HepG2 (cell line): ENCODE results near the gene NKX3-2. TPM values are rescaled to one million over a fixed set of nuclear protein-coding genes. Genes with fewer than 3 reads are reported as not detected.

Source experiments
- ATAC-seq: fragments of 200-7000 bp; cut with Tn5 transposase; 3 replicates; pipeline ENCODE4 v1.9.1; 2020; ENCODE audit warnings: mild to moderate bottlenecking, moderate library complexity
- BruUV-seq: library from RNA; stranded (reverse); fragments of 400-500 nt; replicated peaks from 2 replicates; lab custom pipeline; 2021; lab: Mats Ljungman, UMichigan
- CTCF ChIA-PET: fragments of 300-600 bp; formaldehyde crosslinking; extraction: SDS; loops from one replicate; lab custom pipeline; 2021; ENCODE audit warnings: low total read pairs, inconsistent platforms, low intra/inter-chr PET ratio; lab: Yijun Ruan, JAX
- POLR2A ChIA-PET: fragments of 350-600 bp; sonication (Branson Sonifier 250); formaldehyde crosslinking; loops from one replicate; lab custom pipeline; 2020; ENCODE audit warnings: antibody characterized with exemption, inconsistent platforms; lab: Yijun Ruan, JAX
- DNase-seq: peaks from one replicate; pipeline ENCODE4 v3.0.0-alpha.2; 2015; ENCODE audit warnings: low spot score
- FAIRE-seq: peaks from 3 replicates; lab custom pipeline; 2011; peaks lifted over from hg19 to GRCh38; lab: Jason Lieb, UNC
- H2AFZ ChIP-seq: one replicate; pipeline ENCODE4 v1.6.1; 2011; ENCODE audit warnings: low read length, inconsistent platforms
- H3K27ac ChIP-seq: fragments of 300-600 bp; 3 replicates; pipeline ENCODE4 v1.8.0; 2011; ENCODE audit warnings: mixed run types, mild to moderate bottlenecking, mixed read lengths, low read length, inconsistent platforms; ENCODE audit not compliant: insufficient read depth; ENCODE audit errors: extremely low read length
- H3K27me3 ChIP-seq, 2 experiments: fragments of 200-600 bp in 1 of 2; 2 replicates in 1 of 2; 3 replicates in 1 of 2; pipeline versions ENCODE4 v1.6.0 to v1.8.0; 2011; ENCODE audit warnings: low read length in 2 of 2, mild to moderate bottlenecking in 2 of 2, moderate library complexity in 2 of 2, inconsistent platforms in 1 of 2; ENCODE audit not compliant: insufficient read depth in 2 of 2, control insufficient read depth in 1 of 2
- H3K36me3 ChIP-seq, 2 experiments: fragments of 200-600 bp in 1 of 2; replicated peaks in 1 of 2; 2 replicates in 1 of 2; 3 replicates in 1 of 2; pipeline versions ENCODE4 v1.5.1 to v1.8.0; 2011; ENCODE audit warnings: low read length in 2 of 2, inconsistent platforms in 1 of 2; ENCODE audit not compliant: insufficient read depth in 2 of 2, control insufficient read depth in 1 of 2
- H3K4me1 ChIP-seq: 2 replicates; pipeline ENCODE4 v1.5.1; 2012; ENCODE audit warnings: low read length, inconsistent platforms; ENCODE audit not compliant: insufficient read depth
- H3K4me2 ChIP-seq: 2 replicates; pipeline ENCODE4 v1.6.0; 2011; ENCODE audit warnings: low read depth, low read length, inconsistent platforms
- H3K4me3 ChIP-seq, 3 experiments: fragments of 200-600 bp in 1 of 3; sonication (generic), shearing (Covaris generic) in 1 of 3; replicated peaks in 1 of 3; 2 replicates each; pipeline ENCODE4 v1.5.1; 2011 to 2016; ENCODE audit warnings: low read length in 3 of 3, inconsistent platforms in 2 of 3, low read depth in 2 of 3, mild to moderate bottlenecking in 2 of 3, control low read depth in 1 of 3, mixed read lengths in 1 of 3; ENCODE audit not compliant: insufficient read depth in 1 of 3
- H3K79me2 ChIP-seq: one replicate; pipeline ENCODE4 v1.6.1; 2011; ENCODE audit warnings: low read length, inconsistent platforms; ENCODE audit not compliant: insufficient read depth
- H3K9ac ChIP-seq: 2 replicates; pipeline ENCODE4 v1.6.0; 2011; ENCODE audit warnings: mild to moderate bottlenecking, low read depth, low read length, inconsistent platforms; ENCODE audit not compliant: insufficient read depth
- H3K9me3 ChIP-seq: 2 replicates; pipeline ENCODE4 v1.5.1; 2012; ENCODE audit warnings: mild to moderate bottlenecking, low read length
- H4K20me1 ChIP-seq: 2 replicates; pipeline ENCODE4 v1.6.0; 2011; ENCODE audit warnings: inconsistent platforms, mild to moderate bottlenecking, low read length, moderate library complexity; ENCODE audit not compliant: insufficient read depth
- ETS1 ChIP-seq: sonication (generic); formaldehyde crosslinking; IDR thresholded peaks from 2 replicates; pipeline ENCODE4 v1.4.0; 2020; ENCODE audit warnings: missing genetic modification reagents
- IKZF1 ChIP-seq: fragments of 450-650 bp; IDR thresholded peaks from 2 replicates; pipeline ENCODE4 v1.7.1; 2016
- KAT7 ChIP-seq: IDR thresholded peaks from 2 replicates; pipeline ENCODE4 v1.6.1; 2018; ENCODE audit warnings: borderline replicate concordance, missing compliant biosample characterization
- KLF9 ChIP-seq: IDR thresholded peaks from 2 replicates; pipeline ENCODE4 v1.6.1; 2016; ENCODE audit warnings: low read depth
- PAWR ChIP-seq: sonication (generic); formaldehyde crosslinking; IDR thresholded peaks from 2 replicates; pipeline ENCODE4 v1.4.0; 2020; ENCODE audit warnings: missing genetic modification reagents, mild to moderate bottlenecking, borderline replicate concordance
- PBX2 ChIP-seq: IDR thresholded peaks from 2 replicates; pipeline ENCODE4 v1.6.1; 2016; ENCODE audit warnings: control low read depth
- SNAPC4 ChIP-seq: sonication (generic); formaldehyde crosslinking; IDR thresholded peaks from 2 replicates; pipeline ENCODE4 v1.4.0; 2020; ENCODE audit warnings: mild to moderate bottlenecking, missing genetic modification reagents
- SOX6 ChIP-seq, 2 experiments: fragments of 450-650 bp in 1 of 2; sonication (generic) in 1 of 2; formaldehyde crosslinking in 1 of 2; IDR thresholded peaks; 2 replicates each; pipeline versions ENCODE4 v1.4.0 to v1.6.1; 2017 to 2020; ENCODE audit warnings: antibody characterized with exemption in 1 of 2, mild to moderate bottlenecking in 1 of 2, missing genetic modification reagents in 1 of 2
- ZC3H13 ChIP-seq: sonication (generic); formaldehyde crosslinking; IDR thresholded peaks from 2 replicates; pipeline ENCODE4 v1.8.1; 2023; ENCODE audit warnings: mild to moderate bottlenecking, missing genetic modification reagents, moderate library complexity
- ZNF280B ChIP-seq: sonication (generic); formaldehyde crosslinking; IDR thresholded peaks from 2 replicates; pipeline ENCODE4 v1.5.0; 2020; ENCODE audit warnings: missing genetic modification reagents, mild to moderate bottlenecking, borderline replicate concordance
- ZNF576 ChIP-seq: sonication (generic); formaldehyde crosslinking; IDR thresholded peaks from 2 replicates; pipeline ENCODE4 v1.4.0; 2020; ENCODE audit warnings: mild to moderate bottlenecking, missing genetic modification reagents
- ZNF605 ChIP-seq: sonication (generic); formaldehyde crosslinking; IDR thresholded peaks from 2 replicates; pipeline ENCODE4 v1.8.0; 2022; ENCODE audit warnings: mild to moderate bottlenecking, missing genetic modification reagents
- ZNF724P ChIP-seq: sonication (generic); formaldehyde crosslinking; IDR thresholded peaks from 2 replicates; pipeline ENCODE4 v1.8.0; 2022; ENCODE audit warnings: missing genetic modification reagents, borderline replicate concordance
- WGBS: methylation state at CpG from one replicate; pipeline ENCODE4 v1.1.6; 2017; ENCODE audit warnings: low lambda C conversion rate; 5-methylcytosine and 5-hydroxymethylcytosine counted together
- in situ Hi-C: cut with HindIII; loops from 2 replicates; pipeline ENCODE4 v1.10.0; 2017; ENCODE audit warnings: low pct_unique_long_range_greater_than_20kb; ENCODE audit not compliant: extremely low pct_ligation_motif_present
- intact Hi-C: fragments of 100-400 bp; cut with micrococcal nuclease; formaldehyde crosslinking; loops from one replicate; pipeline ENCODE4 v1.10.0; 2022; ENCODE audit not compliant: unreplicated experiment
- polyA plus RNA-seq, 8 experiments: library from polyadenylated mRNA; depleted of rRNA in 3 of 8; stranded (reverse) in 7 of 8; unstranded in 1 of 8; fragments of >200 nt; fragmentation: Illumina TruSeq in 4 of 8; extraction: Trizol in 4 of 8; gene quantifications; 2 replicates each; pipeline versions ENCODE4 v1.2.1 to v1.2.3, GENCODE V29; 2011 to 2016; ENCODE audit warnings: low read depth in 4 of 8, missing spikeins in 1 of 8, mixed read lengths in 1 of 8; ENCODE audit not compliant: insufficient read depth in 1 of 8
- total RNA-seq, 5 experiments: library from RNA; depleted of rRNA; stranded (reverse); fragments of >200 nt; fragmentation: Illumina TruSeq; extraction: Trizol; gene quantifications; 2 replicates each; pipeline ENCODE4 v1.2.3, GENCODE V29; 2016; ENCODE audit warnings: low read depth in 1 of 5

Gene NKX3-2
- total and polyA plus RNA-seq, 2 of the 13 experiments (the other 11 are each of a cell fraction or from before 2014, with no cell fraction given): 0.07 to 0.13 TPM

GRCh38 chr4:13530823-13531624 lies 13.3 kb downstream of the NKX3-2 start:
- no TSS peak for BruUV-seq
- CTCF ChIA-PET: no interaction called here
- in situ Hi-C loops: no loop called here
- TF ChIP-seq IKZF1 (no peak), KAT7 (CRISPR knock-in tag) (no peak), ZNF576 (CRISPR knock-in tag) (no peak), ZC3H13 (no peak), SOX6 (IDR thresholded peaks at IDR 0.05) (no peak), SOX6 (CRISPR knock-in tag; IDR thresholded peaks at IDR 0.05) (no peak), KLF9 (CRISPR knock-in tag) (no peak), PAWR (no peak), ETS1 (CRISPR knock-in tag) (no peak), ZNF605 (no peak), ZNF280B (CRISPR knock-in tag) (no peak), SNAPC4 (CRISPR knock-in tag) (no peak), ZNF724P (CRISPR knock-in tag) (no peak), PBX2 (CRISPR knock-in tag) (no peak)

More at GRCh38 chr4:13530823-13531624, 13.3 kb downstream of the NKX3-2 start:
- H3K27me3 ChIP-seq: peaks cover 11 to 89% of the 10 kb centered on the region in 2 experiments; a peak in 4 of 5 replicates
- 25% methylated on average over 20 of the region's 35 CpGs for WGBS
- ATAC-seq: no peak
- H2AFZ ChIP-seq: no peak overlapping the region
- H3K4me1 ChIP-seq: peaks cover 19% of the 10 kb centered on the region; the same call in 1 of the 2 replicates
- no peaks in the 10 kb centered on the region for H3K9me3 ChIP-seq
- H3K27ac ChIP-seq: no peak overlapping the region
- H3K36me3 ChIP-seq: no peaks in the 10 kb centered on the region
- no peak for DNase-seq
- H4K20me1 ChIP-seq: no peaks in the 10 kb centered on the region
- no peaks in the 10 kb centered on the region for H3K79me2 ChIP-seq
- 0 out of 2 replicates have a peak overlapping the region, but pooled peaks have one; percentile 15 for H3K4me2 ChIP-seq
- POLR2A ChIA-PET: no interaction called here
- no peak overlapping the region for H3K9ac ChIP-seq
- no peak for FAIRE-seq
- intact Hi-C loops: no loop called here
- H3K4me3 ChIP-seq: no peak overlapping the region; a peak in 1 of 6 replicates
